Neuronal stem cell (in vitro differentiated cells): ENCODE results near the gene IQGAP1.
A peak's percentile ranks its signal among the peaks of the same experiment; 100 is the strongest.

Source experiments
- DNase-seq: peaks from one replicate; pipeline ENCODE4 v3.0.0-alpha.2; 2013; ENCODE audit warnings: low spot score
- H2AFZ ChIP-seq: one replicate; pipeline ENCODE4 v1.6.1; 2013; ENCODE audit warnings: mild to moderate bottlenecking, low read length, inconsistent platforms
- H2AK5ac ChIP-seq: 2 replicates; pipeline ENCODE4 v1.6.1; 2013; ENCODE audit warnings: low read depth, mild to moderate bottlenecking, inconsistent platforms, low read length, moderate library complexity, mixed read lengths
- H2BK120ac ChIP-seq: 2 replicates; pipeline ENCODE4 v1.6.1; 2013; ENCODE audit warnings: low read depth, mild to moderate bottlenecking, inconsistent platforms, low read length, moderate library complexity, mixed read lengths
- H2BK12ac ChIP-seq: one replicate; pipeline ENCODE4 v1.6.1; 2013; ENCODE audit warnings: low read length, inconsistent platforms
- H2BK15ac ChIP-seq: 2 replicates; pipeline ENCODE4 v1.6.1; 2013; ENCODE audit warnings: mild to moderate bottlenecking, low read length, inconsistent platforms, mixed read lengths
- H2BK5ac ChIP-seq: one replicate; pipeline ENCODE4 v1.6.1; 2013; ENCODE audit warnings: inconsistent platforms, mild to moderate bottlenecking, low read length, moderate library complexity
- H3K14ac ChIP-seq: one replicate; pipeline ENCODE4 v1.6.1; 2013; ENCODE audit warnings: low read length, inconsistent platforms
- H3K18ac ChIP-seq: 2 replicates; pipeline ENCODE4 v1.6.1; 2013; ENCODE audit warnings: low read length, inconsistent platforms
- H3K23ac ChIP-seq: 2 replicates; pipeline ENCODE4 v1.6.1; 2013; ENCODE audit warnings: low read depth, mild to moderate bottlenecking, mixed read lengths, low read length, inconsistent platforms; ENCODE audit not compliant: poor library complexity
- H3K27ac ChIP-seq: replicated peaks from 3 replicates; pipeline ENCODE4 v1.5.1; 2013; ENCODE audit warnings: low read length, inconsistent platforms
- H3K27me3 ChIP-seq, 3 experiments: 2 replicates each; pipeline ENCODE4 v1.6.1; 2013; ENCODE audit warnings: low read length in 3 of 3, mild to moderate bottlenecking in 2 of 3, inconsistent platforms in 1 of 3, low read depth in 1 of 3, mixed read lengths in 1 of 3, moderate library complexity in 1 of 3; ENCODE audit not compliant: control insufficient read depth in 3 of 3, insufficient read depth in 3 of 3
- H3K36me3 ChIP-seq, 2 donors: replicated peaks in 1 of 2; 2 replicates each; pipeline ENCODE4 v1.6.1; 2013; ENCODE audit warnings: low read length in 2 of 2; ENCODE audit not compliant: control insufficient read depth in 2 of 2, insufficient read depth in 2 of 2
- H3K4ac ChIP-seq: 2 replicates; pipeline ENCODE4 v1.6.1; 2013; ENCODE audit warnings: inconsistent platforms, mild to moderate bottlenecking, low read length, moderate library complexity
- H3K4me1 ChIP-seq, 2 donors: 1 replicate in 1 of 2; 2 replicates in 1 of 2; pipeline ENCODE4 v1.6.1; 2013; ENCODE audit warnings: low read length in 2 of 2, low read depth in 1 of 2; ENCODE audit not compliant: control insufficient read depth in 2 of 2, insufficient read depth in 1 of 2
- H3K4me2 ChIP-seq: one replicate; pipeline ENCODE4 v1.6.1; 2013; ENCODE audit warnings: mild to moderate bottlenecking, low read length, inconsistent platforms; ENCODE audit not compliant: insufficient read depth, poor library complexity, severe bottlenecking
- H3K4me3 ChIP-seq, 2 donors: 2 replicates each; pipeline ENCODE4 v1.5.1; 2013; ENCODE audit warnings: low read length in 2 of 2, mild to moderate bottlenecking in 2 of 2, inconsistent platforms in 1 of 2, moderate library complexity in 1 of 2
- H3K79me1 ChIP-seq: one replicate; pipeline ENCODE4 v1.6.1; 2013; ENCODE audit warnings: low read depth, mild to moderate bottlenecking, inconsistent platforms, low read length, moderate library complexity
- H3K9ac ChIP-seq: one replicate; pipeline ENCODE4 v1.6.1; 2013; ENCODE audit warnings: mild to moderate bottlenecking, low read depth, low read length, inconsistent platforms; ENCODE audit not compliant: poor library complexity
- H3K9me3 ChIP-seq, 2 donors: replicated peaks in 1 of 2; 2 replicates each; pipeline versions ENCODE3 to v1.6.1; 2013; ENCODE audit warnings: low read length in 2 of 2, mild to moderate bottlenecking in 2 of 2, inconsistent platforms in 1 of 2, low read depth in 1 of 2, mixed read lengths in 1 of 2, moderate library complexity in 1 of 2; ENCODE audit not compliant: control insufficient read depth in 2 of 2, insufficient read depth in 1 of 2
- H4K8ac ChIP-seq: one replicate; pipeline ENCODE4 v1.6.1; 2013; ENCODE audit warnings: low read depth, mild to moderate bottlenecking, inconsistent platforms, low read length, moderate library complexity
- H4K91ac ChIP-seq: one replicate; pipeline ENCODE4 v1.6.1; 2013; ENCODE audit warnings: low read length, low read depth, mild to moderate bottlenecking, inconsistent platforms; ENCODE audit not compliant: poor library complexity
- WGBS, 2 donors: extraction: QIAGEN DNeasy Blood & Tissue Kit; methylation state at CpG; one replicate each; pipeline ENCODE4 v1.1.7; 2013; ENCODE audit warnings: missing lambda C conversion rate in 2 of 2, mixed read lengths in 1 of 2; ENCODE audit not compliant: insufficient read length in 2 of 2, insufficient replicate concordance in 1 of 2; ENCODE audit errors: extremely low coverage in 2 of 2; 5-methylcytosine and 5-hydroxymethylcytosine counted together

Gene IQGAP1

DNA sequence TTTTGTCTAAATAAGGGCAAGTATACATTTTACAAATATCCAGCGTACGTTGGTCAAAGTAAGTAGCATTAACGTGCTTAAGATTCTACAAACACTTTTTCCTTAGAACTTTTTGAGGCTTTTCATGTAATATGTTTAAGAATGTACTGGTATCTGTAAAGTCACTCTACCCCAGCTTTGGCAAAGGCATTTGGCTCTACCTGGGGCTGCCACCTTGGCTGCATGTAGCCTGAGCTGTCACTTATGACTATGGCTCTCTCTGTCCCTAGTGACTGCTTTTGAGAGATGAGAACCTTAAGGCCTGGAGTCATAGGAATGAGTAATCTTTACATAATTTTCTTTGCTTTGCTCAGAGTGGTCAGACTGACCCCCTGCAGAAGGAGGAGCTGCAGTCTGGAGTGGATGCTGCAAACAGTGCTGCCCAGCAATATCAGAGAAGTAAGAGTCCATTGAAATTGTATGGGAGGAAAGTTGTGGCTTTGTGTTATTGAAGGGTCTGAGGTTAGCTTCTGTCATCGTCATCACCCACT, 61.2 kb downstream of the IQGAP1 start:
- Histone ChIP-seq H3K4me2 (no peak overlapping the region), H3K14ac (no peak overlapping the region), H3K4me1 (peaks cover 0 to 4% of the 10 kb centered on the region in 2 donors), H3K27ac (no peak overlapping the region), H3K36me3 (peaks cover 2 to 81% of the 10 kb centered on the region in 2 donors), H3K4ac (no peak overlapping the region), H2BK15ac (no peak overlapping the region), H3K23ac (peak overlapping the region; percentile 13), H3K18ac (no peak overlapping the region), H3K27me3 (no peaks in the 10 kb centered on the region), H3K79me1 (no peaks in the 10 kb centered on the region), H3K4me3 (no peak overlapping the region), H2BK5ac (no peak overlapping the region), H3K9ac (no peak overlapping the region), H2AK5ac (no peak overlapping the region), H4K91ac (no peak overlapping the region), H4K8ac (no peak overlapping the region), H3K9me3 (no peaks in the 10 kb centered on the region), H2BK120ac (no peak overlapping the region), H2AFZ (no peak overlapping the region), H2BK12ac (no peak overlapping the region)
- no CpG with 5 or more reads among the region's 4 CpGs for WGBS, 2 donors
- DNase-seq = no peak

GRCh38 chr15:90451053-90451850, 63.2 kb downstream of the IQGAP1 start:
- Histone ChIP-seq H4K8ac (no peak overlapping the region), H3K36me3 (peaks cover 2 to 90% of the 10 kb centered on the region in 2 donors), H2BK12ac (no peak overlapping the region), H3K18ac (no peak overlapping the region), H3K4me1 (peaks cover 0 to 4% of the 10 kb centered on the region in 2 donors), H3K27ac (no peak overlapping the region), H3K23ac (no peak overlapping the region), H2BK5ac (no peak overlapping the region), H2AK5ac (no peak overlapping the region), H2AFZ (no peak overlapping the region), H2BK120ac (no peak overlapping the region), H2BK15ac (no peak overlapping the region), H3K4me3 (no peak overlapping the region), H3K27me3 (no peaks in the 10 kb centered on the region), H3K9me3 (no peaks in the 10 kb centered on the region), H3K4me2 (no peak overlapping the region), H3K79me1 (no peaks in the 10 kb centered on the region), H3K14ac (no peak overlapping the region), H4K91ac (no peak overlapping the region), H3K4ac (no peak overlapping the region), H3K9ac (no peak overlapping the region)
- DNase-seq = no peak
- WGBS, 2 donors = no CpG with 5 or more reads among the region's 5 CpGs

DNA sequence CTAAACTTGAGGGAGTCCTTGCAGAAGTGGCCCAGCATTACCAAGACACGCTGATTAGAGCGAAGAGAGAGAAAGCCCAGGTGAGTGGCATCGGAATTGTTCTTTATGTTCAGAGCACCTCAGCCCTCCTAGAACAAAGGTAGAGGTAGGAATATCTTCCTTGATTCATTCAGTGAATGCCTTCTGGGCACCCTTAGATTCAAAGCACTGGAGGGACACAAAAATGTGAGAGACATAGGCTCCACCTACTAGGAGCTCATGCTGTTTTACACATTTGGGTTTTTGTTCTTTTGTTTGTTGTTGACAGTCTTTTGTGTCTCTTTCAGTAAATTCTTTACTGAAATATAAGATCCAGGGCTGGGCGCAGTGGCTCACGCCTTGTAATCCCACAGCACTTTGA, 68.2 kb downstream of the IQGAP1 start:
- Histone ChIP-seq H2AFZ (no peak overlapping the region), H2BK5ac (no peak overlapping the region), H3K9me3 (no peaks in the 10 kb centered on the region), H3K4ac (no peak overlapping the region), H2BK12ac (no peak overlapping the region), H2BK120ac (no peak overlapping the region), H3K4me3 (no peak overlapping the region), H3K27me3 (no peaks in the 10 kb centered on the region), H3K14ac (no peak overlapping the region), H3K9ac (no peak overlapping the region), H3K23ac (no peak overlapping the region), H3K4me1 (peaks cover 0 to 6% of the 10 kb centered on the region in 2 donors), H4K8ac (no peak overlapping the region), H3K27ac (no peak overlapping the region), H3K36me3 (peaks cover 0 to 80% of the 10 kb centered on the region in 2 donors), H4K91ac (no peak overlapping the region), H3K79me1 (no peaks in the 10 kb centered on the region), H3K18ac (no peak overlapping the region), H3K4me2 (no peak overlapping the region), H2BK15ac (no peak overlapping the region), H2AK5ac (no peak overlapping the region)
- WGBS, 2 donors = no CpG with 5 or more reads among the region's 5 CpGs
- DNase-seq = no peak

- Histone ChIP-seq H3K79me1 (no peaks in the 10 kb centered on the region), H2BK120ac (no peak overlapping the region), H3K27ac (no peak overlapping the region), H3K14ac (no peak overlapping the region), H2AFZ (no peak overlapping the region), H3K23ac (no peak overlapping the region), H2BK5ac (no peak overlapping the region), H3K9ac (no peak overlapping the region), H3K4me3 (no peak overlapping the region), H3K27me3 (no peaks in the 10 kb centered on the region), H3K4me1 (peaks cover 0 to 5% of the 10 kb centered on the region in 2 donors), H4K8ac (no peak overlapping the region), H4K91ac (no peak overlapping the region), H2AK5ac (no peak overlapping the region), H3K4me2 (no peak overlapping the region), H3K9me3 (no peaks in the 10 kb centered on the region), H2BK15ac (no peak overlapping the region), H2BK12ac (no peak overlapping the region), H3K18ac (no peak overlapping the region), H3K36me3 (peaks cover 0 to 63% of the 10 kb centered on the region in 2 donors), H3K4ac (no peak overlapping the region)
- WGBS, 2 donors = no CpG with 5 or more reads among the region's 4 CpGs
- DNase-seq = no peak
Measured at GRCh38 chr15:90458061-90458460, 70.0 kb downstream of the IQGAP1 start.
